Measurements from ENCODE around the gene BRDT. TPM values are rescaled to one million over a fixed set of nuclear protein-coding genes. Genes with fewer than 3 reads are reported as not detected.

The BRDT gene
- not detected for total RNA-seq

DNA sequence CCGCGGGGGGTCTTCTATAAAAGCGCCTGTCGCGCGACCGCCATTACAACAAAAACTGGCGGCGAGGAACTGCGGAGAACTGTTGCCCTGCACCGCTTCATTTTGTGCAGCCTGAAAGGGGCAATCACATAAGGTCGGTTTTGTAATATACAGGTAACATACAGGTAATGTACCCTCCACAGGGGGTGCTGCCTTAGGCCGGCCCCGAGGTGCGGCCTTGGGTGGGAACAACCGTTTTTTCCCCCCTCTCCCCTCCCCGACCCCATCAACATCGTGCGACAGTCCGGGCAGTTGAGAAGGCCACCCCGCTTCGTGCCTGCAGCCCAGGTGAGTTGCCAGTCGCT lies at the start of gene BRDT:
Gene BRDT, plus strand, starts transcription at position 46 of the 344 bp plus-strand sequence. CDS start 13,354 bp downstream, outside the sequence.
- H3K4me1 Mint-ChIP-seq (ENCODE audit: low read depth): peaks cover 14% of the 10 kb centered on the region
- H3K27me3 Mint-ChIP-seq (ENCODE audit: low read depth): no peaks in the 10 kb centered on the region
- peak within 1 kb of the TSS; percentile 94 for H3K27ac Mint-ChIP-seq
- H3K9me3 Mint-ChIP-seq: no peaks in the 10 kb centered on the region
- no peak for ATAC-seq (replicated peaks in 1 of 2)
- DNase-seq: no peak
- peak within 1 kb of the TSS; percentile 55 to 85 for H3K4me3 Mint-ChIP-seq
- no peaks in the 10 kb centered on the region for H3K36me3 Mint-ChIP-seq (ENCODE audit: insufficient read depth in 2 of 2)

GRCh38 chr1:91900562-91900961 lies 48.6 kb upstream of the BRDT start:
- H3K4me1 Mint-ChIP-seq (ENCODE audit: low read depth): peaks cover 6% of the 10 kb centered on the region
- ATAC-seq (replicated peaks in 1 of 2): no peak
- no peak overlapping the region for H3K27ac Mint-ChIP-seq
- peaks cover 0 to 2% of the 10 kb centered on the region in 2 donors for H3K36me3 Mint-ChIP-seq (ENCODE audit: insufficient read depth in 2 of 2)
- no peak overlapping the region for H3K4me3 Mint-ChIP-seq
- no peak for DNase-seq
- H3K27me3 Mint-ChIP-seq (ENCODE audit: low read depth): no peaks in the 10 kb centered on the region
- H3K9me3 Mint-ChIP-seq: no peaks in the 10 kb centered on the region

GRCh38 chr1:91901231-91901630 lies 48.0 kb upstream of the BRDT start:
- no peak for DNase-seq

DNA sequence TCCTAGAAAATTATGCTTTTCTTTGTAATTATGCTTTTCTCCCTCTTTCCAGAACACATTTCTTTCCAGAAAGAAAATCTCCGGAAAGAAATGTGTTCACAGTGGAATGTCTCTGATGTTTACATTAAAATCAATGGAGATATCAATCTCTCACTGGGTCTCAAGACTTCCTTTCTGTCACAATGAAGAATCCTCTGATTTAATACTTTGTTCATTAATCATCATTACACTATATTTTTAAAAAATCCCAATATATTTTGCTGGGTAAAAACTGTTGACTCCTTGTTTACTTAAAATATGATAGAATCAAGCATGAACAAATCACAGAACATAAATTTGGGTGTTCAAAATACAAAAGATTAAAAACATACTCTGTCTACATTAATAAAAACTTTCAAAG lies 36.9 kb upstream of the BRDT start:
- Mint-ChIP-seq H3K4me3 (no peak overlapping the region), H3K27me3 (ENCODE audit: low read depth) (no peaks in the 10 kb centered on the region), H3K27ac (no peak overlapping the region), H3K4me1 (ENCODE audit: low read depth) (peaks cover 5% of the 10 kb centered on the region), H3K36me3 (ENCODE audit: insufficient read depth in 2 of 2) (no peaks in the 10 kb centered on the region), H3K9me3 (no peaks in the 10 kb centered on the region)
- ATAC-seq (replicated peaks in 1 of 2): no peak
- DNase-seq: no peak

More at GRCh38 chr1:91901231-91901630, 48.0 kb upstream of the BRDT start:
- Mint-ChIP-seq H3K27me3 (ENCODE audit: low read depth) (no peaks in the 10 kb centered on the region), H3K4me1 (ENCODE audit: low read depth) (no peaks in the 10 kb centered on the region), H3K27ac (no peak overlapping the region), H3K4me3 (no peak overlapping the region), H3K36me3 (ENCODE audit: insufficient read depth in 2 of 2) (no peaks in the 10 kb centered on the region), H3K9me3 (no peaks in the 10 kb centered on the region)
- ATAC-seq (replicated peaks in 1 of 2): no peak

- Mint-ChIP-seq H3K9me3 (no peaks in the 10 kb centered on the region), H3K4me1 (ENCODE audit: low read depth) (peaks cover 5% of the 10 kb centered on the region), H3K27ac (no peak overlapping the region), H3K36me3 (ENCODE audit: insufficient read depth in 2 of 2) (no peaks in the 10 kb centered on the region), H3K27me3 (ENCODE audit: low read depth) (no peaks in the 10 kb centered on the region), H3K4me3 (no peak overlapping the region)
- DNase-seq (no peak), ATAC-seq (replicated peaks in 1 of 2) (no peak)
These were observed 36.2 kb upstream of the BRDT start for GRCh38 chr1:91913018-91913417.

DNA sequence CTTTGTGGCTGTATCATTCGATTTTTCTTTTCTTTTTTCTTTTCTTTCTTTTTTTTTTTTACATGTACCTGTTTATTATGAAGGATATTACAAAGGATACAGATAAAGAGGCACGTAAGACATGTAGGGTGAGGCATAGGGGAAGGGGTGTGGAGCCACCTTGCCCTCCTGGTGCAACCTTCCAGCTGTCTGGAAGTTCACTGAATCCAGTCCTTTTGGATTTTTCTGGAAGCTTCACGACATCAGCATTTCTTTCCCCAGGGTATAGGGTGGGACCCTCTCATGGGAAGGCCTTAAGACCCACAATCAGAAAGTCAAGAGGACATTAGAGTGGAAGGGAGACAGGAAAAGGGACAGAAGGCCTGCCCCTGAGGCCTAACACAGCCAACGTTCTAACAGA lies 33.2 kb upstream of the BRDT start:
- Mint-ChIP-seq H3K36me3 (ENCODE audit: insufficient read depth in 2 of 2) (no peaks in the 10 kb centered on the region), H3K4me3 (no peak overlapping the region), H3K4me1 (ENCODE audit: low read depth) (peaks cover 5% of the 10 kb centered on the region), H3K27me3 (ENCODE audit: low read depth) (no peaks in the 10 kb centered on the region), H3K9me3 (no peaks in the 10 kb centered on the region), H3K27ac (no peak overlapping the region)
- DNase-seq (no peak), ATAC-seq (replicated peaks in 1 of 2) (no peak)

GRCh38 chr1:91916811-91917460 lies 32.3 kb upstream of the BRDT start:
- Mint-ChIP-seq H3K4me3 (no peak overlapping the region), H3K27me3 (ENCODE audit: low read depth) (no peaks in the 10 kb centered on the region), H3K36me3 (ENCODE audit: insufficient read depth in 2 of 2) (no peaks in the 10 kb centered on the region), H3K9me3 (no peaks in the 10 kb centered on the region), H3K4me1 (ENCODE audit: low read depth) (peaks cover 5% of the 10 kb centered on the region), H3K27ac (no peak overlapping the region)
- ATAC-seq (replicated peaks in 1 of 2) (no peak), DNase-seq (no peak)

DNA sequence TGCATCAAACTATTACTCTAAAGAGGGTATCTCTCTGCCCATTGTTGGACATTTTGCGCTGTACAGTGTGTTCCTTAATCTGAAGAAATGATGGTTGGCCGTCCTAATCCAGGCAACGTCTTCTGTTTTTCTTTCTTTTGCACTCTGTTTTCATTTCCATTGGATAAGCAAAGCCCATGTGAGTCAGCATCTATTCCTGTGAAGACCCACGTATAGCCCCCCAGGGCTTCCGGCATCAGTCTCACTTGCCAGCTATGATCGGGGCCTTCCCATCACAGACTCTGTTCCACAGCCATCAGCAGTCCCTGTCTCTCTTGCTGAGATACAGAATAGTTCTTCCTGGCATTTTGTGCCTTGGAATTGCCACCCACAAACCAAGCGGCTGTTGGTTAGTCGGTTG lies 29.2 kb upstream of the BRDT start:
- Mint-ChIP-seq H3K9me3 (peaks cover 0 to 2% of the 10 kb centered on the region in 2 donors), H3K4me1 (ENCODE audit: low read depth) (peaks cover 11% of the 10 kb centered on the region), H3K27me3 (ENCODE audit: low read depth) (peaks cover 7% of the 10 kb centered on the region), H3K4me3 (no peak overlapping the region), H3K36me3 (ENCODE audit: insufficient read depth in 2 of 2) (peaks cover 0 to 4% of the 10 kb centered on the region in 2 donors), H3K27ac (no peak overlapping the region)
- ATAC-seq (replicated peaks in 1 of 2) (no peak), DNase-seq (no peak)

DNA sequence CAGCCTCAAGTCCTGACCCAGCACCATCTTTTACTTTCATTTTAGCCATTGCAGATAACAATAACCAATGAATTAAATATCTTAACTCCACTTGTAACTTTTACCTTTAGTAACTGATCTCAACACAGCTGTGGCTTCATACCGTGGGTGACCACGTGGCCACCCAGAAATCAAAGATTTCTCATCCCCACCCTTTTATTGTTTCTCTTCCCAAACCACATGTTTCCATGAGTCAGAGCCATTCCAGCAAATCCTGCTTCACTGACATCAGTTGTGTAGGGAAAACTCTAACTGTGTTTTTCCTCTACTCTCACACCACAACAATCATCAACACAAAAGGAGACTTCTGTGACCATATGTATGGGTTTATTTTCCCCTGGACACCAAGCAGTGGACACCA lies 25.1 kb upstream of the BRDT start:
- peaks cover 0 to 2% of the 10 kb centered on the region in 2 donors for H3K9me3 Mint-ChIP-seq
- no peak overlapping the region for H3K4me3 Mint-ChIP-seq
- peaks cover 7% of the 10 kb centered on the region for H3K27me3 Mint-ChIP-seq (ENCODE audit: low read depth)
- DNase-seq (no peak), ATAC-seq (replicated peaks in 1 of 2) (no peak)
- H3K27ac Mint-ChIP-seq: peak overlapping the region; percentile 39
- H3K4me1 Mint-ChIP-seq (ENCODE audit: low read depth): peaks cover 20% of the 10 kb centered on the region
- peaks cover 0 to 4% of the 10 kb centered on the region in 2 donors for H3K36me3 Mint-ChIP-seq (ENCODE audit: insufficient read depth in 2 of 2)

GRCh38 chr1:91925644-91926435 lies 23.4 kb upstream of the BRDT start:
- H3K4me1 Mint-ChIP-seq (ENCODE audit: low read depth): peaks cover 20% of the 10 kb centered on the region
- peaks cover 0 to 2% of the 10 kb centered on the region in 2 donors for H3K9me3 Mint-ChIP-seq
- no peak overlapping the region for H3K27ac Mint-ChIP-seq
- H3K4me3 Mint-ChIP-seq: no peak overlapping the region
- H3K36me3 Mint-ChIP-seq (ENCODE audit: insufficient read depth in 2 of 2): peaks cover 0 to 4% of the 10 kb centered on the region in 2 donors
- H3K27me3 Mint-ChIP-seq (ENCODE audit: low read depth): peaks cover 7% of the 10 kb centered on the region
- ATAC-seq (replicated peaks in 1 of 2): no peak
- no peak for DNase-seq

DNA sequence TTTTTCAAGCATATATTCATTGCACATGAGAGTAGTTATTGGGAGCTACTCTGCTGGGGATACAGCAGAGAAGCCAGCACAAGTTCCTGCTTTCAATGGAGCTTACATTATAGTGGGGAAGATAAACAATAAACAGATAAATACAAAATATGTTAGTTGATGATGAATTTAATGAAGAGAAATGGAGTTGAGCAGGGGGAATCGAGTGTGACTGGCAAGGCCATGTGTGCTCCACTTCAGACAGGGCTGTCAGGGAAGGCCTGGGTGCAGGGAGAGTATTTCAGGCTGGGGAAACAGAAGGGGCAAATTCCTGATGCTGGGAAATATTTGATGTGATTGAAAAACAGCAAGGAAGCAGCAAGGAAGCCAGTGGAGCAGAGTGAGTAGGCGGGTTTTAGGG lies 21.2 kb upstream of the BRDT start:
- peaks cover 20% of the 10 kb centered on the region for H3K4me1 Mint-ChIP-seq (ENCODE audit: low read depth)
- H3K27me3 Mint-ChIP-seq (ENCODE audit: low read depth): no peaks in the 10 kb centered on the region
- DNase-seq (no peak), ATAC-seq (replicated peaks in 1 of 2) (no peak)
- peaks cover 0 to 4% of the 10 kb centered on the region in 2 donors for H3K36me3 Mint-ChIP-seq (ENCODE audit: insufficient read depth in 2 of 2)
- no peak overlapping the region for H3K4me3 Mint-ChIP-seq
- peaks cover 0 to 2% of the 10 kb centered on the region in 2 donors for H3K9me3 Mint-ChIP-seq
- no peak overlapping the region for H3K27ac Mint-ChIP-seq

- Mint-ChIP-seq H3K27me3 (ENCODE audit: low read depth) (no peaks in the 10 kb centered on the region), H3K36me3 (ENCODE audit: insufficient read depth in 2 of 2) (peaks cover 0 to under 1% of the 10 kb centered on the region in 2 donors), H3K27ac (no peak overlapping the region), H3K4me1 (ENCODE audit: low read depth) (peaks cover 12% of the 10 kb centered on the region), H3K9me3 (no peaks in the 10 kb centered on the region), H3K4me3 (no peak overlapping the region)
- no peak for DNase-seq
- ATAC-seq (replicated peaks in 1 of 2): no peak
These were observed 20.0 kb upstream of the BRDT start for GRCh38 chr1:91929250-91929649.

GRCh38 chr1:91937613-91938012 lies 11.6 kb upstream of the BRDT start:
- ATAC-seq (replicated peaks in 1 of 2): no peak
- Mint-ChIP-seq H3K36me3 (ENCODE audit: insufficient read depth in 2 of 2) (no peaks in the 10 kb centered on the region), H3K4me3 (no peak overlapping the region), H3K27ac (no peak overlapping the region), H3K4me1 (ENCODE audit: low read depth) (no peaks in the 10 kb centered on the region), H3K9me3 (no peaks in the 10 kb centered on the region), H3K27me3 (ENCODE audit: low read depth) (no peaks in the 10 kb centered on the region)
- no peak for DNase-seq

Measured in activated T-cell treated with anti-CD3 and anti-CD28 coated beads, Interleukin-2, amount 50 U/mL, for 72 hours (primary cell).